ENCODE measurements around the gene SMIM28.

DNA sequence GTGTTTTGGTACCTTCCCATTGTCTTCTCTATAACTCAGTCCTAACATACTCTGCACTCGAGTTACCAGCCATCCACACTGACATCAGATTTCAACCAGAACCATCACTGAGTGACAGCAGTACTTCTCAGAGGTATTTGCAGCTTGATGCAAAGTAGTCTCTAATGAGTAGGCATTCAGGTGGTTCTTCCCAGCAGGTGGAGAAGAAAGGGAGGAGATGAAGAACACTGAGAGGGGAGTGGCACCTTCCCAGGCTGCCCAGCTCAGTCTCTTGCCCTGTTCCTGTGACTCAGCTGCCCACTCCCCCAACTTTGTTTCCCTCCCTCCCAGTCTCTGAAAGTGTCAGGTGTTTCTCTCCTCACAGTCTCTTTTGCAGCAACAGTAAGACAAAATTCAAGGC, 38.7 kb upstream of the SMIM28 start:
- TF ChIP-seq, protein P1, sequence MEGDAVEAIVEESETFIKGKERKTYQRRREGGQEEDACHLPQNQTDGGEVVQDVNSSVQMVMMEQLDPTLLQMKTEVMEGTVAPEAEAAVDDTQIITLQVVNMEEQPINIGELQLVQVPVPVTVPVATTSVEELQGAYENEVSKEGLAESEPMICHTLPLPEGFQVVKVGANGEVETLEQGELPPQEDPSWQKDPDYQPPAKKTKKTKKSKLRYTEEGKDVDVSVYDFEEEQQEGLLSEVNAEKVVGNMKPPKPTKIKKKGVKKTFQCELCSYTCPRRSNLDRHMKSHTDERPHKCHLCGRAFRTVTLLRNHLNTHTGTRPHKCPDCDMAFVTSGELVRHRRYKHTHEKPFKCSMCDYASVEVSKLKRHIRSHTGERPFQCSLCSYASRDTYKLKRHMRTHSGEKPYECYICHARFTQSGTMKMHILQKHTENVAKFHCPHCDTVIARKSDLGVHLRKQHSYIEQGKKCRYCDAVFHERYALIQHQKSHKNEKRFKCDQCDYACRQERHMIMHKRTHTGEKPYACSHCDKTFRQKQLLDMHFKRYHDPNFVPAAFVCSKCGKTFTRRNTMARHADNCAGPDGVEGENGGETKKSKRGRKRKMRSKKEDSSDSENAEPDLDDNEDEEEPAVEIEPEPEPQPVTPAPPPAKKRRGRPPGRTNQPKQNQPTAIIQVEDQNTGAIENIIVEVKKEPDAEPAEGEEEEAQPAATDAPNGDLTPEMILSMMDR (IDR thresholded peaks at IDR 0.05) = no peak
- no peak for TF ChIP-seq POLR2A (IDR thresholded peaks at IDR 0.05)

All from ovary (tissue), 3 donors.